NB4 (cell line): ENCODE measurements around the gene TMCO4.

ENCODE experiments used
- DNase-seq: peaks from one replicate; pipeline ENCODE4 v3.0.0; 2010; ENCODE audit warnings: low read depth
- H3K4me3 ChIP-seq: one replicate; pipeline ENCODE4 v1.5.1; 2011; ENCODE audit warnings: mild to moderate bottlenecking, low read depth, low read length, moderate library complexity
- CTCF ChIP-seq: IDR thresholded peaks from one replicate; pipeline ENCODE4 v1.5.1; 2012; ENCODE audit warnings: low read depth, low read length
- MYC ChIP-seq: IDR thresholded peaks from 2 replicates; pipeline ENCODE4 v1.6.1; 2011; ENCODE audit warnings: low read depth, low read length
- POLR2A ChIP-seq: IDR thresholded peaks from 2 replicates; pipeline ENCODE4 v1.6.1; 2011; ENCODE audit warnings: mild to moderate bottlenecking; ENCODE audit not compliant: insufficient read length; ENCODE audit errors: extremely low read depth
- TF ChIP-seq, protein P1 (sequence below): IDR thresholded peaks from 2 replicates; pipeline ENCODE4 v1.6.1; 2011; ENCODE audit warnings: low read depth, low read length

Gene TMCO4

GRCh38 chr1:19658186-19658585 lies 141.5 kb downstream of the TMCO4 start:
- TF ChIP-seq MYC, result no peak
- TF ChIP-seq, protein P1, sequence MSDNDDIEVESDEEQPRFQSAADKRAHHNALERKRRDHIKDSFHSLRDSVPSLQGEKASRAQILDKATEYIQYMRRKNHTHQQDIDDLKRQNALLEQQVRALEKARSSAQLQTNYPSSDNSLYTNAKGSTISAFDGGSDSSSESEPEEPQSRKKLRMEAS, result no peak
- no peak for TF ChIP-seq POLR2A
- no peak for TF ChIP-seq CTCF
- no peak overlapping the region for H3K4me3 ChIP-seq
- DNase-seq, result no peak

DNA sequence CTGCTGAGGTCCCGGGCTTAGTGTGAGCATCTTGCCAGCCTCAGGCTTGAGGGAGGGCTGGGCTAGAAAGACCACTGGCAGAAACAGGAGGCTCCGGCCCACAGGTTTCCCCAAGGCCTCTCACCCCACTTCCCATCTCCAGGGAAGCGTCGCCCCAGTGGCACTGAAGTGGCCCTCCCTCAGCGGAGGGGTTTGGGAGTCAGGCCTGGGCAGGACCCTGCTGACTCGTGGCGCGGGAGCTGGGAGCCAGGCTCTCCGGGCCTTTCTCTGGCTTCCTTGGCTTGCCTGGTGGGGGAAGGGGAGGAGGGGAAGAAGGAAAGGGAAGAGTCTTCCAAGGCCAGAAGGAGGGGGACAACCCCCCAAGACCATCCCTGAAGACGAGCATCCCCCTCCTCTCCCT lies 142.2 kb downstream of the TMCO4 start:
- DNase-seq, result no peak
- no peak for TF ChIP-seq MYC
- no peak for TF ChIP-seq CTCF
- TF ChIP-seq, protein P1, result no peak
- TF ChIP-seq POLR2A, result no peak
- no peak overlapping the region for H3K4me3 ChIP-seq

DNA sequence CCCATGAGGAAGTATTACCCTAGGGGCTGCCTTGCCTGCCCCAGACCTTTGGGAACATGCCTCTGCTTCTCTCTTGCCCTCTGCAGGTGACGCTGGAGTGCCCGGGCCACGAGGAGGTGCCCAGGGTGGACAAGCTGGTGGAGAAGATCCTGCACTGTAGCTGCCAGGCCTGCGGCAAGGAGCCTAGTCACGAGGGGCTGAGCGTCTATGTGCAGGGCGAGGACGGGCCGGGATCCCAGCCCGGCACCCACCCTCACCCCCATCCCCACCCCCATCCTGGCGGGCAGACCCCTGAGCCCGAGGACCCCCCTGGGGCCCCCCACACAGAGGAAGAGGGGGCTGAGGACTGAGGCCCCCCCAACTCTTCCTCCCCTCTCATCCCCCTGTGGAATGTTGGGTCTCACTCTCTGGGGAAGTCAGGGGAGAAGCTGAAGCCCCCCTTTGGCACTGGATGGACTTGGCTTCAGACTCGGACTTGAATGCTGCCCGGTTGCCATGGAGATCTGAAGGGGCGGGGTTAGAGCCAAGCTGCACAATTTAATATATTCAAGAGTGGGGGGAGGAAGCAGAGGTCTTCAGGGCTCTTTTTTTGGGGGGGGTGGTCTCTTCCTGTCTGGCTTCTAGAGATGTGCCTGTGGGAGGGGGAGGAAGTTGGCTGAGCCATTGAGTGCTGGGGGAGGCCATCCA lies 142.8 kb downstream of the TMCO4 start:
- no peak for TF ChIP-seq CTCF
- TF ChIP-seq, protein P1, result no peak
- no peak for TF ChIP-seq MYC
- TF ChIP-seq POLR2A, result no peak
- peak; percentile 32 for DNase-seq

GRCh38 chr1:19656134-19656779 lies 143.5 kb downstream of the TMCO4 start:
- TF ChIP-seq CTCF, result no peak
- TF ChIP-seq POLR2A, result no peak
- TF ChIP-seq, protein P1, result no peak
- TF ChIP-seq MYC, result no peak
- no peak overlapping the region for H3K4me3 ChIP-seq
- peak; percentile 32 for DNase-seq

More for the DNA sequence above, 142.8 kb downstream of the TMCO4 start:
- H3K4me3 ChIP-seq, result no peak overlapping the region

DNA sequence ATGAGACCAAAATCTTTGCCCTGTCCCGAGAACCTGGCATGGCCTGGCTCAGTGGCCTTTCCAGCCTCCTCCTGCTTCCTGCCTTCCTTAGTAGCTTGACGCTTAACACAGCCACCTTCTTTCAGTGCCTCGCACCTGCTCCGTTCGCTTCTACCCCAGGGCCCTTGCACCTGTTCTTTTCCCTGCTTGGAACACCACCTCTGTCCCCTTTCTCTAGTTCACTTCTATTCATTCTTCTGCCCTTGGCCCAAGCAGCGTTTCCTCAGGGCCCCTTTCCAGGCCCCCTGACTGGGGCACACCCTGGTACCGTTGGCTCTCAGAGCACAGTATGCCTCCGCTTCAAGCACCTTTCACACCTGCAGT lies 144.0 kb downstream of the TMCO4 start:
- no peak overlapping the region for H3K4me3 ChIP-seq
- TF ChIP-seq MYC (no peak), POLR2A (no peak), CTCF (no peak)
- TF ChIP-seq, protein P1, result no peak
- DNase-seq, result no peak
